GM18861 (cell line): Measurements from ENCODE around the gene ST6GALNAC6.

ENCODE experiments used
- ATAC-seq: cut with Tn5 transposase; IDR thresholded peaks from one replicate; pipeline ENCODE4 v1.9.1; 2021; ENCODE audit not compliant: unreplicated experiment

ST6GALNAC6 gene, protein sequence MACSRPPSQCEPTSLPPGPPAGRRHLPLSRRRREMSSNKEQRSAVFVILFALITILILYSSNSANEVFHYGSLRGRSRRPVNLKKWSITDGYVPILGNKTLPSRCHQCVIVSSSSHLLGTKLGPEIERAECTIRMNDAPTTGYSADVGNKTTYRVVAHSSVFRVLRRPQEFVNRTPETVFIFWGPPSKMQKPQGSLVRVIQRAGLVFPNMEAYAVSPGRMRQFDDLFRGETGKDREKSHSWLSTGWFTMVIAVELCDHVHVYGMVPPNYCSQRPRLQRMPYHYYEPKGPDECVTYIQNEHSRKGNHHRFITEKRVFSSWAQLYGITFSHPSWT

DNA sequence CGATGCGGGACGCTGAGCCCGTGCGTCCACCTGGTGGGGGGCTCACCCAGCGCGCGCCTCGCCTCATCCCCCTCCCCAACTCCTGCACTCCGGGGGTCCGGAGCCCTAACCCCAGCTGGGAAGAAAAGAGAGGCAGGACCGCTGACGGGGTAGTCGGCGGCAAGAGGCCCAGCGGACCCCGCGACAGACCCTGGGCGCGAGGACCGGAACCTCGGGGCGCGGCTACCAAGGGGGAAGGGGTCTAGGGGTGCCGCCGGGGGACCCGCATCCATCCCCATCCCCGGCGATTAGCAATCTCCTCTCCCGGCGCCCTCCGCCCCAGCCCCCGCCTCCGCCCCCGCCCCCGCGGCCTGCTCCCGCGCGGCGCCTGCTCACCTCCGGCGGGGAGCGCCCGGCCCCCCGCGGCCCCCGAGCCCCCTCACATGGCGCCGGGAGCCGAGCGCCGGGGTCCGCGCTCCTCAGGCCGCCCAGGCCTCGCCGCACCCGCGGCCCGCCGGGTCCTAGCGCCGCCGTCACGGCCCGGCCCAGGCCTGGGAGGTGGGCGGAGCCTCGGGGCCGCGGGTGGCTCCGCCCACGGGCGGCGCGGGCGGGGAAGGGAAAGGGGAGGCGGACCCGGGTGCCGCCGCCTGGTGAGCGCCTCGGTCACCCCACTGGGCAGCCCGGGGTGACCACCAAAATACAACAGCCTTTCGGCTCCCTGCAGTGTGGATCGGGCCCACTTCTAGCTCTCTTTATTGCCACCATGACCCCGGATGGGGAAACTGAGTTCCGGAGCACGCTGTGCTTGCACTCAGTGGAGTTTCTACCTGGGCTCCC is at the start of gene ST6GALNAC6:
Gene ST6GALNAC6, minus strand, starts transcription at position 476 of the 816 bp plus-strand sequence. CDS start 1,622 bp downstream, outside the sequence.
- no peak for ATAC-seq

DNA sequence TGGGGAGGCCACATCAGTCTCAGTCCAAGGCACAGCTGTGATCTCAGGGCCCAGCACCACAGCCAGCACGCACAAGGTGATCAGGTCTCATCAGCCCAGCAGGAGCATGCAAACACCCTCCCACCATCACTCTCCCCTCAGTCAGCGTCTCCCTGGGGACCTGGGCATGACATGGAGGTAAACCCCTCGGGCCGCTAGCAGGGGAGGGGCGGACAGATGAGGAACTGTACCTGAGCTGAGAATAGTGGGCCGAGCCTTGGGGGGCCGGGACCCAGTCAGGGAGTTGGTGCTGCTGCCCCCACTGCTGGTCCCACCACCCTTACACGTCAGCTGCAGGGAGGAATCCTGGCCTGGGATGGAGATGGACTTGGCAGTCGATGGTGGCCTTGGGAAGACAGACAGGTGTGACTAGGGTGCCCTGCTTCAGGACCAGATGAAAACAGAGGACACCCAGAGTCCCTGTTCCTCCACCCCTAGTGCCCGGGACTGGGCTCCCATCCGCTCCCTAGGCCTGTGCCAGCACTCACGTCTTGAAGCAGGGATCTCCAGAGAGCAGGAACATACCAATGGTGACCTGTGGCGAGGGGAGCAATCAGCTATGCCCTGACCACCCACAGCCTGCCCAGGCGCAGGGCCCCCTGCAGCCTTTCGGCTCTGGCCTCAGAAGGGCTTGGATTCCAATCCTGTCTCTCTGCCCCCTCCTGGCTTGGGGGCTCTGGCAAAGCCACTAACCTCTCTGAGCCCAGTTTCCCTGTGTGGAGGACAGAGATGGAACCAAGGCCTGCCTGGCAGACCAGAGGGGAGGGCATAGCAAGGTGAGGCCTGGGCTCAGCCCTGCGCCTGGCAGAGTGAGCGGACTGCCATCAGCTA is 48.7 kb upstream of the ST6GALNAC6 start:
- no peak for ATAC-seq

DNA sequence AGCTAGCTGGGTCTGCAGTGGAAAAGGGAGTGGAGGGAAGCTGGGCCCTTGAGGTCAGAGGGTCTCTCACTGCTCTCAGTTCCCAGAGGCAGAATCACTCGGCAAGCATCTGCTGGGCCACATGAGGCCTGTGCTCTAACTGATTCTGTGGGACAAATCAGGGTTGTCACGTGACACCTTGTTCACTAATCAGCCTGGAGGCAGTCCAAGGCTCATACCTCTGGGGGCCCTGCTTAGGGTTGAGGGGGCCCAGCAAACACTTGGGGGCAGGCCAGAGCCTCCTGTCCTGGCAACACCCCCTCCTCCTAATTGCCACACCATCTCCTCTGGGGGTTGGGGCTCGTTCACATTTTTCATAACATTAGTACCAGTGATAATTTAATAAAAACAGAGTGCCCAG is 47.3 kb upstream of the ST6GALNAC6 start:
- no peak for ATAC-seq

DNA sequence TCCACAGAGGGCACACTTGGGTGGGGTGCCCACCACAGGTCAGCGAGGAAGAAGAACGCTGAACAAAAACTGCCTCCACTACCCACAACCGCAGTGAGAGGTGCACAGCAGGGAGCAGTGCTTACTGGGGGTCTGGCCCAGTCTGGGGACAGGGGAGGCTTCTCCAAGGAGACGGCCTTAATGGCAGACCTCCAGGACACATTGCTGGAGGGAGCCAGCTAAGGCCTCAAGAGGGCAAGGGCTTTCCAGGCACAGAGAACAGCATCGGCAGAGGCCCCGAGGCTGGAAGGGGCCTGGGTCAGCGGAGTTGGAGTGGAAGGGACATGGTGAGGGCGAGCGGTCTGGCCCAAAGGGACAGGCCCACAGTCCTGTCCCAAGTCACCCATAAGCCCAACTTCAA is 46.5 kb upstream of the ST6GALNAC6 start:
- no peak for ATAC-seq

DNA sequence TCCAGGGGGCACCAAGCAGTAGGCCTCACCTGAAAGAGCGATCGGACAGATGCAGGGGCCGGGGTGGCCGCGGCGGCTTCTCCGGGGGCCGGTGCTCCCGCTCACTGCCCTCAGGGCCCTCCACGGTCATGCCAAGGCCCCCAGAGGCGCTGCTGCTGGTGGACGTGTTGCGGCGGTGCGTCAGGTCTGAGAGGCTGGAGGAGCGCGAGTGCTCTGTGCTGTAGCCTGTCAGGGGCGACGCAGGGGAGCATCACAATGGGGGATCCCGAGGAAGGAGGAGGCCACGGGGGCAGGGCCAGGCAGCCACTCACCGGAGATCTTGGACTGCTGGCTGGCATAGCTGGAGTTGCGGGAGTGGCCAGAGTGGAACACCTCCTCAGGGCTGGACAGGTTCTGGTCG is 45.9 kb upstream of the ST6GALNAC6 start:
- no peak for ATAC-seq

DNA sequence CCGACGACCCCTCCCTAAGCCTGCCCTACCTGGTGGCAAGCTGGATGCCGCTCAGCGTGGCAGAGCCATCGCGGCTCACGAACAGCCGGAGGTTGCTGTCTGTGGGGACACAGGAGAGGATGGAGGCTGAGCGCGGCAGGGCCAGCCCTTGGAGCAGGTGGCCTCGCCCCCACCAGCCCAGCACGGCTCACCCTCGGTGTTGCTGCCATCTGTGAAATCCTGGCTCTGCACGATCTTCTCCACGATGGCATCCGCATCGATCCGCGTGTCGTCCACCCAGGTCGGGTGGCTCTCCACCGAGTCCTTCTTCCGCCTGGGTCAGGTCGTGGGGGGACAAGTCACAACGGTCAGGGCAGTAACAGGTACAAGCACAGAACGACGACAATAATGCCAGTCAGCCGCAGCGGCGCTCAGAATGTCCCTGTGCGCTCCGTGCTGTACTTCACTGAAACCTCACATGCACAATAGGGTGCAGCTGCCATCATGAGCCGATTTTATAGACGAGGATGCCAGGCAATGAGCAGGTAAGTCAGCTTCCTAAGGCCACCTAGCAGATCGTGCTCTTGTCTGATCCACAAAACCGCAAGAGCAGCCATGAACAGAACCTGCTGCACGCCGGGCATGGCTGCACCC is 45.3 kb upstream of the ST6GALNAC6 start:
- ATAC-seq: no peak

DNA sequence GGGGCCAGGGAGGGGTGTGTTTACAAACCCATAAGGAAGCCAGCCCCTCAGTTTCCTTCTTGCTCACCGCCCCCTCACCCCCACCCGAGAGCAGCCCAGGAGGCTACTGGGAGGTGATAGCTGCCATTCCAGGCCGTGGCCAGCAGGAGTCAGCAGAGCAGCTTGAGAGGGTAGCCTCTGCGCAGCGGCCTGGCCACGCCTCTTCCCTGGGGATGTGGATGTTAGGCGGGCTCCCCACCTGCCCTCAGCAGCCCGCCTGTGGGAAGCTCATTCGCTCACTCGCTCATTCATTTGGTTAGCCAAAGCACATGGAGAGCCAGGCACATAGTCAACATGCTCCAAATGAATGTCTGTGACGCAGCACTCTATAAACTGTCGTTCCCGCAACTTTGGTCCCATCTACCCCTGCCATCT is 44.3 kb upstream of the ST6GALNAC6 start:
- ATAC-seq: peak; percentile 49

DNA sequence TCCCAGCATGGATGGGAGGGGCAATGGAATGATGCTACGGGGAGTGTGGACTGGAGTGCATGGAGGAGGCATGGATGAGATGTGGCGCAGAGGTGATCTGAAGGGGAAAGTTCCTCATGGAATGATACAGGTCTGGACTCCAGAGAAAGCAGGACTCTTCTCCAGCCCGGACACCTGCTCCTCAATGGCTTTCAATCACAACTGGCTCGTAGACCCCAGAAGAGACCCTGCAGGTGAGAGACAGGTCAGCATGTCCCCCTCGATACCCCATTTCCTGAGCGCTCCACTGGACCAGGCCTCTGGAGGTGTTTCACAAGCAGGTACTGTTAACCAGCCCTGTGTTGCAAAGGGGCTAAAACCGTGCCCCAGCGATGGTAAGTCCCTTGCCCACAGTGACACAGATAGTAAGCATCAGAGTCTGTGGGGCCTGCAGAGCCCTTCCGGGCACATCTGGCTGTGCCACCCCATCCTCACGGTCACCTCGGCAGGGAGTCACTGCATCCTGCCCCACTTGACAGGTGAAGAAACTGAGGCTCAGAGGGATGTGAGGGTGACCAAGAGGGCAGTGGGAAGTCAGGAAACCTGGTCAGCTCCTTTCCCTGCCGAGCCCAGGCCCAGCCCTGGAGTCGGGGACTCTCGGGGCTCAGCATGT is 43.7 kb upstream of the ST6GALNAC6 start:
- no peak for ATAC-seq

DNA sequence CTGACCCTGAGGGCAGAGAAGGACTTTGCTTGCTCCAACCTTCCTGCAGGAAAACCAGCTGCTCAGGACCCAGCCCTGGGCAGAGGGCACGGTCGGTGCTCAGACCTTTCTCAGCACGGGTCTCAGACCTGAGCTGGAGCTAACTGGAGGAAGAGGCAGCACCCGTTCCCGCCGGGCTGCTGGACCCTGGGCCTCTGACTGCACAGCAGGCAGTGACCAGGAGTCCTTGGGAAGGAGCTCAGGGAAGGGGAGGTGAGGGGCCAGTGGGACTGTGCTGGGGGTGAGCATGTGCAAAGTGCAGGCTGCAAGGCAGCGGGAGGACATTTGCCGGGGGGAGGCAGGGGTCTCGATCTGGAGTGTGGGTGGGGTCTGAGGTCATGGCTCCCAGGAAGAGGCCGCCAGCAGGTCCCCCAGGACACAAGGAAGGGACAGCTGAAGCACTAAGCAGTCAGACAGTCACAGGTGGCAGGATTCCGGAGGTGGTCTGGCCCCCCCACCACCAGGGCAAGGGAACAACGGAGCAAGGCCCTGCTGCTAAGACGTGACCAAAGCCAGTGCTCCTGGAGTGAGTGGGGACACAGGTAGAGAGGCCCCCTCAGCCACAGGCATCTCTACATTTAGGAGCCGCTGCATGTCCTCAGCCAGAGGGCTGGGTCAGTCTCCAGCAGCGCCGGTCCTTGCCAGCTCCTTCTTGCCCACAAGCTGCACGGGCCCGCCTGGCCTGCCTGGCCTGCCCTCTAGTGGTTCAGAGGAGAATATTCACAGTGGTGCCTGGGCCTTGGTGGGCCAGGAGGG is 43.0 kb upstream of the ST6GALNAC6 start:
- no peak for ATAC-seq

DNA sequence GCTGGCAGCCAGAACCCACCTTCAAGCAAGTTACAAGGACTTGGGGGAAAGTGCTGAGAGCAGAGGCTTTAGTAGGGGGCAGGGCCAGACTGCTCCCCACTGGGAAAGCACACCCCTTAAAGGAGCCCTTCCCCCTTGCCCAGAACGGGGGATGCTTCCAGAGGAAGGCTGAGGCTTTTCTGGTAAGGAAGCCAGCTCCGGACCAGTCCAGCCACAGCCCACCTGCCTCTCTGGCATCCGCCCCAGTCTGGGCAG is 42.5 kb upstream of the ST6GALNAC6 start:
- no peak for ATAC-seq

DNA sequence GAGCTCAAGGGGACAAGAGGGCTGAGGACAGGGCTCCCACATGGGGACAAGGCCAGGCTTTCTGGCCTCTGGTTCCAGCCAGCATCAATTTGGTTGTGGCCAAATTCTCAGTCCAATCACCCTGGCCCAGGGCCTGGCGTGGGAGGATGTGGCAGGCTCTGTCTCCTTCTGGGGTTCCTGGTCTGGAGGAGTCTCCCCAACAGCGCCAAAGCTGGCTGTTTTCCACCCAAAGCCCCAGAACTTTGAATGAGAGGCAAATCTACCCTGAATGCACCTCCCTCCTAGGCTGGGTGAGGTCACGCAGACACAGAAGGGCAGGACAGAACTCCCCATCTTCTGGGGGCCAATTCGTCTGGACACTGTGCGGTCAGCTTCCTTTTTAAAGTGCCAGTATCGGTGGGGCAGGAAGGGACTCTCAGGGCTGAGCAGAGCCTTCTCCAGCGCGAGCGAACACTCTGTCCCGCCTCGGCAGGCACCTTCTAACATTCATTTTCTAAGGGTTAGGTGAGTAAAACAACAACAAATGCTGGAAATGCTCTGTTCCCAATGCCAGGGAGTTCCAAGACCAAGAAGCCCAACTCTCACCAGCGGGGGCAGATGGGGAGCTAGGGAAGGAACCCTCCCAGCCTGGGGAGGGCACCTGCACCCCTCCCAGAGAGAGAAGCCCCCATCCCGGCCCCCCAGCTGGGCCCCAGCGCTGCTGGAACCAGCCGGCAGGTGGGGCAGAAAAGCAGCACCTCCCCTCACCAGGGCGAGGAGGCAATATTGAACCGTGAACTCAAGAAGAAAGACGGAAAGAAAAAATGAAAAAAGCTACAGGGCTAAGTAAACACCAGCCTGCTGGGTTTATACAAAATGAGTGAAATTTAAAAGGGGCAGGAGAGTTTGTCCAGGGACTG is 41.9 kb upstream of the ST6GALNAC6 start:
- no peak for ATAC-seq

DNA sequence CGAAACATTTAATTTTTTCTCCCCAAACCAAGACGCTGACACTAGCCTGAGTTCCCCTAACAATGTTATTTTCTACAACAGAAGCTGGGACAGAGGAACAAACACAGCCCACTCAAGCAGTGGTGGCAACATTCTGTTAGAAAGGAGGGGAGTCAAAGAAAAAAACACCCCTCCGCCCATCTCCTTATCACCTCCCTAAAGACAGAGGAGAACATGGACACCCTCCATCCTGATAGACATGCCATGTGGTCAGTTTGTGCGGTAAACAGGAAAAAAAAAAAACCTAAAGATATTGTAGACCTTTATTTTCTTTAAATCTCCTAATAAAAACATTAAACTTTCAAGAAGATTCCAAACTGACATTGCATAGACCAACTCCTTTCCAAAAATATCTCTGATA is 41.2 kb upstream of the ST6GALNAC6 start:
- ATAC-seq: no peak

DNA sequence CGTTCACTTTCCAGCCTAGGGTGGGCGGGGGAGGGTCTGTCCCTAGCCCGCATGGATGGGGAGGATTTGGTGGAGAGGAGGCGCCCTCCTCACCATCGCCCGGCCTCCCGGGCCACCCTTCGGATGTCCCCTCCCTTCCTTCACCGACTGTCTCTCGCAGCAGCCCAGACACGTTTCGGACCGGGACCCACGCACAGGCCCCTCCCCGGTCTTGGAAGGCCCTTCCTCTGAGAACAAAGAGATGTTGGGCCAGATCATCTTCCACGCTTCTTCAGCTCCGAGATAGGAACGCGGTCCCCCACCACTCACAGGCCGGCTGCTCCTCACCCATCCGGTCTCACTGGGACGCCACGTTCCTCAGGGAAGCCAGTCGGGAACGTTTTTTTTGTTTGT is 38.9 kb upstream of the ST6GALNAC6 start:
- ATAC-seq: no peak

DNA sequence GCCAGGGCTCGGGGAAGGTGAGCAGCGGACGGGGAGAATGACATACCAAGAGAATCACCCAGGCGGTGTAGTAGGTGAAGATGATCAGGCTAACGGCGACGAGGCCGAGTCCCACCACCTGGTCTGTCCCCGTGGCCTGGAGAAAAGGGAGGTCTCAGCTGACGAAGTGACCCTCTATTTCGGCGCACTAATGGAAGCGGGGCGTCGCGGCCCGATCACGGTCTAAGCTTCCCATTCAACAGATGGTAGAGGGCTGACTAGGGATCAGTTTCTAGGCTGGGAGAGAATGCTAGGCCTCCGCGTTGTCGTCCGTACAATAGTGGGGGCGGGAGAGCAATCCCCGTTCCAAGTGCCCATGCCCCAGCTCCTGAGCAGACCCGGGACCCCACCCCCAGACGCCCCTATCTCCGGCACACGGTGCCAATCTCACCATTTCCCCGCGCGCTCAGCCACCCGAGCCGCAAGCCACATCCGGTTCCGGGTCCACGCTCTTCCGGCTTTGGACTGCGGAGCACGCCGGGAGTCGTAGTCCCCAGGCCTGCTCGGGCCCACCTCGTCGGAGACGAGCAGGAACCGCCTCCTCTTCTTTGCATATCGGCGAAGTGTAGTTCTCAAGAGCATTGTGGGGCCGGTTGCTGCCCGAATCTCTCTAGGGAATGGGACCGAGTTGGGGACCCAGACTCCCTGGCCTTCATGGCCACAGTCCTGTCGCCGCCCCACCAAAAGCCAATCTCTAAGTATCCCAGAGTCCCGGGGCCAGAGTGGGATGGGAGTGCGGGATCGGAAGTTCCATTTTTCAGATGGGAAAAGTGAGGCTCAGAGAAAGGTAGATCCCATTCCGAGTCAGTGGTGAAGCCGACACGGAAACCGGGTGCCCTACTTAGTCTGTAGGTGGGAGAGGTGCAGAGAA is 38.2 kb upstream of the ST6GALNAC6 start, which contains the start of gene DPM2:
Gene DPM2, minus strand, starts transcription at position 467 of the 910 bp plus-strand sequence. Its CDS starts 34 bp downstream, at position 433.
- peak; percentile 83 for ATAC-seq

DNA sequence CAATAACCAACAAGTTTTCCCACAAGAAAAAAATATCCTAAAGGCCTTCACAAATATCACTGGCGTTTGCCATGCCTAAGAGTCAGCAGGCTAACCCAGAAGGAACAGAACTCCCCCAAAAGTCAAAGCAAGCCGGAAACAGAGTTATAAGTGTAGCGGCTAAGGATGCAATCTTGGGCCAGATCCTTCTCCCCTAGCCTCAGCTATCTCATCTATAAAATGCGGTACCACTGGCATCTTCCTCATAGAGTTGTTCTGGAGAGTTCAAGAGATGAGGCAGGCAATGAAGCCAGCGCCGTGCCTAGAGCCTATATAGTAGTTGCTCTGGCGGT is 37.6 kb upstream of the ST6GALNAC6 start:
- no peak for ATAC-seq

DNA sequence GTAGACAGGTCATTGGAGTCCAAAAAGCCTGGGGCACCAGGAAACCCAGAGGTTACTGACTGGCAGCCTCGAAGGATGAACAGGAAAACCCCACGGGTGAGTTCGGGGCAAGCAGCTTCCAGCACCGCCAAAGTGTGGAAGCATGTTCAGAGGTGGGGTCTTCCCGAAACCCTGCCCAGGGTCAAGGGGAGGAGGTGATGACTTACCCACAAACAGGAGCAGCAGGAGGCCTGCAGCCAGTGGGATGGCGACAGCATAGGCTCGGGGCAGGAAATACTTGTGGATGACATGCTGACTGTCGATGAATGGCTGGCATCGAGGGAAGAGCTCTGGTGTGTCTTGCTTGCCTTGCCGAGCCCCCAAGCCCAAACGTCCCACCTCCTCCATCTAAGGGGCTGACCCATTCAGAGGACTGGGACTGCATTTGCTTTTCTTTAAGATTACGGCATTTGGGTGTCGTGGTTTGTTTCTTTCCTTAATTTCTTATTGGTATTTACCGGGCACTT is 37.0 kb upstream of the ST6GALNAC6 start:
- no peak for ATAC-seq

DNA sequence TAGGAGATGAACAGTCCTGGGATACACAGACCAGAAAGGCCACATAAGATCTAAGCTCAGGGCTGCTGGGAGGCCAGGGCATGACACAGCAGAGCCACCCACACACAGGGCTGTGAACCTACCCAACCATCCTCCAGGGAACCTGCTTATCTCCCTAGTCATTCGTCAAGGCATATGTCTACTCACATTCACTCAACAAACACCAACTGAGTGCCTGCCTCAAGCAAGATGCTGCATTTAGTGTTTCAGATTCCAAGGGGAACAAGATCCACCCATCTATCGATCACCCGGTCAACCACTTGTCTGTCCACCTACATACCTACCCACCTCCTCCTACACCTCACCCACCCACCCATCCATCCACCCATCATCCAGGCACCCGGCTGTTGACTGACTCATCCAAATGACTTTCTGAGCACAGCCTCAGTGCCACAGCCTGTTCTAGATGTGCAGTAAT is 36.4 kb upstream of the ST6GALNAC6 start:
- ATAC-seq: no peak
